ENCODE results near the gene ETS1. TPM values are rescaled to one million over a fixed set of nuclear protein-coding genes. Genes with fewer than 3 reads are reported as not detected.

ETS1 gene
- total RNA-seq, 1 donor from 2014 or later = 115 TPM

GRCh38 chr11:128505449-128506065 lies 81.8 kb downstream of the ETS1 start:
- H3K4me1 Mint-ChIP-seq (ENCODE audit: low read depth) = peaks cover 98% of the 10 kb centered on the region
- H3K36me3 Mint-ChIP-seq (ENCODE audit: low read depth) = peaks cover 4% of the 10 kb centered on the region
- TF ChIP-seq CTCF (IDR thresholded peaks at IDR 0.05) = no peak
- no peak overlapping the region for H3K4me3 Mint-ChIP-seq (ENCODE audit: unreplicated experiment)
- no peaks in the 10 kb centered on the region for H3K27me3 Mint-ChIP-seq (ENCODE audit: low read depth)
- no peaks in the 10 kb centered on the region for H3K9me3 Mint-ChIP-seq (ENCODE audit: low read depth)
- DNase-seq (ENCODE audit: low spot score) = no peak
- peak overlapping the region; percentile 98 for H3K27ac Mint-ChIP-seq (ENCODE audit: unreplicated experiment)

DNA sequence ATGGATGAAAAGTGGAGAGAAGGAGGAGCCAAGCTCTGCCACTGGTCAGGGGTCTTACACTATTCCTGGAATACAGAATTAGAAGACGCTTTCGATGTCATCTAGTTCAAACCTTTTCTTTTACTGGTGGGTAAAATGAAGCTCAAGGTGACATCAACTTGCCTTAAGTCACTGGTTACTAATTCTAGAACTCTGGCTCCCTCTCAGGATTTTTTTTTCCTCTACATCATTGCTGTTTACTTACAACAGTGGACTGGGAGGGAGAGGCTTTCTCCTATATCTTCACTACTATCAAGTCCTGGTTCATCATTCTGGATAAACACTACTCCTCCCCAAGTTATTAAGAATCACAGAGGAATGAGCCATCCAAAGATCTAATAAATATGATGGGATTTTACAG lies 82.9 kb downstream of the ETS1 start:
- peaks cover 97% of the 10 kb centered on the region for H3K4me1 Mint-ChIP-seq (ENCODE audit: low read depth)
- peak; percentile 20 for TF ChIP-seq CTCF (IDR thresholded peaks at IDR 0.05)
- no peak overlapping the region for H3K4me3 Mint-ChIP-seq (ENCODE audit: unreplicated experiment)
- no peak for DNase-seq (ENCODE audit: low spot score)
- peak overlapping the region; percentile 88 for H3K27ac Mint-ChIP-seq (ENCODE audit: unreplicated experiment)
- H3K36me3 Mint-ChIP-seq (ENCODE audit: low read depth) = peaks cover 4% of the 10 kb centered on the region
- no peaks in the 10 kb centered on the region for H3K27me3 Mint-ChIP-seq (ENCODE audit: low read depth)
- H3K9me3 Mint-ChIP-seq (ENCODE audit: low read depth) = no peaks in the 10 kb centered on the region

DNA sequence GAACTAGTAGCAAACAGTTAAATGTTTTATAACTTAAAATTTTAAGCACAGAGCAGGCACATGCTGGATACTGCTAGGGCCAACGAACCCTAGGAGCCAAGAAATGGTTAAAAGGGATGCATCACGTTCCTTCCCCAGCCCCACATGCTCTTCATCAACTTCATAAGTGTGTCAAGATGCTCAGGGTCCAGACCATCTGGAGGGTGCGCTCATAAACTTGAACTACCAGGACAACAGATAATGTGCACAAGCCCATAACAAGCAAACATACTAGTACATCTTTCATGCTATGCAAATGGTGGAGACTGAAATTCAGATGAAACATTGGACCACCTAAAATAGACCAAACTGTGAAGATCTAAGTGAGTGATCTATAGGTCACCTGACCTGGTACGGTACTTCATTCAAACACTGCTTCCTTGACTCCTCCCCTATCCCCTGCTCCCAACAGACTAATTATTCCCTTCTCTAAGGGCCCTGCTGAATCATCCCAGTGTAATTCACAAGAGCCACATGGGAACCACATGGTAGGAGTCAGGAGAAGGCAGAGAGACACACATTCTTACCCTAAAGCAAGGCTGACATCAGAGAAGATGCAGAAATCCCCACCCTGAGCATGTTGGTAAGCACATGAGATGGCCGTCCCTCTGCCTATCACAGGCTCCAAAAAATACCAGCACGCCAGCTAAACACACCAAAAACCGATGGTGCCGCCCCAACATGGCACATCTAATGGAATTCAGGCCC lies 83.9 kb downstream of the ETS1 start:
- Mint-ChIP-seq H3K4me1 (ENCODE audit: low read depth) (peaks cover 97% of the 10 kb centered on the region), H3K27me3 (ENCODE audit: low read depth) (no peaks in the 10 kb centered on the region), H3K36me3 (ENCODE audit: low read depth) (peaks cover 4% of the 10 kb centered on the region), H3K27ac (ENCODE audit: unreplicated experiment) (peak overlapping the region; percentile 88), H3K9me3 (ENCODE audit: low read depth) (no peaks in the 10 kb centered on the region), H3K4me3 (ENCODE audit: unreplicated experiment) (no peak overlapping the region)
- no peak for DNase-seq (ENCODE audit: low spot score)
- TF ChIP-seq CTCF (IDR thresholded peaks at IDR 0.05) = no peak

- H3K4me3 Mint-ChIP-seq (ENCODE audit: unreplicated experiment) = peak overlapping the region; percentile 20
- no peak for DNase-seq (ENCODE audit: low spot score)
- no peaks in the 10 kb centered on the region for H3K27me3 Mint-ChIP-seq (ENCODE audit: low read depth)
- TF ChIP-seq CTCF (IDR thresholded peaks at IDR 0.05) = no peak
- peaks cover 4% of the 10 kb centered on the region for H3K36me3 Mint-ChIP-seq (ENCODE audit: low read depth)
- no peaks in the 10 kb centered on the region for H3K9me3 Mint-ChIP-seq (ENCODE audit: low read depth)
- H3K4me1 Mint-ChIP-seq (ENCODE audit: low read depth) = peaks cover 97% of the 10 kb centered on the region
- peak overlapping the region; percentile 88 for H3K27ac Mint-ChIP-seq (ENCODE audit: unreplicated experiment)
These were observed 84.6 kb downstream of the ETS1 start for GRCh38 chr11:128502726-128503125.

- Mint-ChIP-seq H3K27me3 (ENCODE audit: low read depth) (no peaks in the 10 kb centered on the region), H3K36me3 (ENCODE audit: low read depth) (peaks cover 4% of the 10 kb centered on the region), H3K27ac (ENCODE audit: unreplicated experiment) (peak overlapping the region; percentile 88), H3K9me3 (ENCODE audit: low read depth) (no peaks in the 10 kb centered on the region), H3K4me1 (ENCODE audit: low read depth) (peaks cover 97% of the 10 kb centered on the region), H3K4me3 (ENCODE audit: unreplicated experiment) (no peak overlapping the region)
- TF ChIP-seq CTCF (IDR thresholded peaks at IDR 0.05) = no peak
- no peak for DNase-seq (ENCODE audit: low spot score)
These were observed 85.5 kb downstream of the ETS1 start for GRCh38 chr11:128501632-128502549.
